ENCODE results near the gene CCL22.

CCL22 gene

GRCh38 chr16:57358527-57359095 lies at the start of gene CCL22:
CCL22 (plus strand) TSS chr16:57358783; CDS start chr16:57358817, 34 bp downstream.
- no peak for TF ChIP-seq CTCF (conservative IDR thresholded peaks at IDR 0.05; ENCODE audit: low read depth, low read length)
- DNase-seq (ENCODE audit: low read depth), result no peak
- H3K4me3 ChIP-seq (ENCODE audit: low read length), result no peak within 1 kb of the TSS

- no peak for DNase-seq (ENCODE audit: low read depth)
- H3K4me3 ChIP-seq (ENCODE audit: low read length), result no peak overlapping the region
- no peak for TF ChIP-seq CTCF (conservative IDR thresholded peaks at IDR 0.05; ENCODE audit: low read depth, low read length)
These were observed 47.8 kb upstream of the CCL22 start for GRCh38 chr16:57310801-57311200.

- TF ChIP-seq CTCF (conservative IDR thresholded peaks at IDR 0.05; ENCODE audit: low read depth, low read length), result no peak
- no peak overlapping the region for H3K4me3 ChIP-seq (ENCODE audit: low read length)
- no peak for DNase-seq (ENCODE audit: low read depth)
These were observed 45.1 kb upstream of the CCL22 start for GRCh38 chr16:57313509-57313908.

GRCh38 chr16:57314161-57314785 lies 44.3 kb upstream of the CCL22 start:
- no peak for TF ChIP-seq CTCF (conservative IDR thresholded peaks at IDR 0.05; ENCODE audit: low read depth, low read length)
- no peak overlapping the region for H3K4me3 ChIP-seq (ENCODE audit: low read length)
- no peak for DNase-seq (ENCODE audit: low read depth)

GRCh38 chr16:57315416-57315815 lies 43.2 kb upstream of the CCL22 start:
- H3K4me3 ChIP-seq (ENCODE audit: low read length), result no peak overlapping the region
- no peak for TF ChIP-seq CTCF (conservative IDR thresholded peaks at IDR 0.05; ENCODE audit: low read depth, low read length)
- no peak for DNase-seq (ENCODE audit: low read depth)

- no peak for TF ChIP-seq CTCF (conservative IDR thresholded peaks at IDR 0.05; ENCODE audit: low read depth, low read length)
- H3K4me3 ChIP-seq (ENCODE audit: low read length), result no peak overlapping the region
- no peak for DNase-seq (ENCODE audit: low read depth)
These were observed 42.1 kb upstream of the CCL22 start for GRCh38 chr16:57316390-57317017.
